Type B pancreatic cell (in vitro differentiated cells): Measurements from ENCODE around the gene ODF2. TPM values are rescaled to one million over a fixed set of nuclear protein-coding genes. Genes with fewer than 3 reads are reported as not detected.

ENCODE experiments used
- DNase-seq: peaks from one replicate; pipeline ENCODE4 v3.0.0; 2021; ENCODE audit warnings: mixed read lengths; ENCODE audit not compliant: unreplicated experiment; ENCODE audit errors: extremely low spot score
- H3K27ac Mint-ChIP-seq: 2 replicates; pipeline ENCODE4 v1.8.0; 2021; ENCODE audit warnings: mild to moderate bottlenecking, mixed read lengths
- H3K27me3 Mint-ChIP-seq: 2 replicates; pipeline ENCODE4 v1.8.0; 2021; ENCODE audit warnings: mixed read lengths
- H3K36me3 Mint-ChIP-seq: 2 replicates; pipeline ENCODE4 v1.8.0; 2021; ENCODE audit warnings: mixed read lengths
- H3K4me1 Mint-ChIP-seq: one replicate; pipeline ENCODE4 v1.8.0; 2021; ENCODE audit warnings: mixed read lengths; ENCODE audit not compliant: unreplicated experiment
- H3K4me3 Mint-ChIP-seq: 2 replicates; pipeline ENCODE4 v1.8.0; 2021; ENCODE audit warnings: mild to moderate bottlenecking, mixed read lengths
- H3K9me3 Mint-ChIP-seq: 2 replicates; pipeline ENCODE4 v1.8.0; 2021; ENCODE audit warnings: mixed read lengths
- CTCF ChIP-seq: fragments of 200-600 bp; sonication (generic); conservative IDR thresholded peaks from 2 replicates; pipeline ENCODE4 v1.5.0; 2021; ENCODE audit warnings: antibody characterized with exemption, mild to moderate bottlenecking
- total RNA-seq: library from RNA; stranded (reverse); gene quantifications from 2 replicates; pipeline ENCODE4 v1.2.1, GENCODE V29; 2021; ENCODE audit warnings: low replicate concordance

Gene ODF2
- total RNA-seq, 1 donor from 2014 or later, result 59.1 TPM

GRCh38 chr9:128512820-128513219 lies 57.0 kb downstream of the ODF2 start:
- TF ChIP-seq CTCF, result no peak
- Mint-ChIP-seq H3K36me3 (peaks cover 15% of the 10 kb centered on the region), H3K27ac (no peak overlapping the region), H3K9me3 (no peaks in the 10 kb centered on the region), H3K4me3 (no peak overlapping the region), H3K27me3 (no peaks in the 10 kb centered on the region), H3K4me1 (no peaks in the 10 kb centered on the region)
- DNase-seq, result no peak

- Mint-ChIP-seq H3K36me3 (peaks cover 31% of the 10 kb centered on the region), H3K4me1 (peaks cover 11% of the 10 kb centered on the region), H3K9me3 (no peaks in the 10 kb centered on the region), H3K4me3 (no peak overlapping the region), H3K27ac (no peak overlapping the region), H3K27me3 (no peaks in the 10 kb centered on the region)
- DNase-seq, result no peak
- no peak for TF ChIP-seq CTCF
These were observed 66.2 kb downstream of the ODF2 start for GRCh38 chr9:128521956-128522355.

- H3K4me1 Mint-ChIP-seq, result peaks cover 11% of the 10 kb centered on the region
- H3K27ac Mint-ChIP-seq, result no peak overlapping the region
- H3K4me3 Mint-ChIP-seq, result no peak overlapping the region
- DNase-seq, result no peak
- H3K9me3 Mint-ChIP-seq, result no peaks in the 10 kb centered on the region
- TF ChIP-seq CTCF, result no peak
- peaks cover 20% of the 10 kb centered on the region for H3K36me3 Mint-ChIP-seq
- no peaks in the 10 kb centered on the region for H3K27me3 Mint-ChIP-seq
These were observed 67.6 kb downstream of the ODF2 start for GRCh38 chr9:128523199-128523925.

GRCh38 chr9:128526720-128527119 lies 70.9 kb downstream of the ODF2 start:
- no peak for TF ChIP-seq CTCF
- Mint-ChIP-seq H3K9me3 (no peaks in the 10 kb centered on the region), H3K27ac (peak overlapping the region; percentile 61), H3K27me3 (no peaks in the 10 kb centered on the region), H3K4me1 (peaks cover 11% of the 10 kb centered on the region), H3K4me3 (no peak overlapping the region), H3K36me3 (peaks cover 18% of the 10 kb centered on the region)
- DNase-seq, result no peak

GRCh38 chr9:128528445-128529160 lies 72.8 kb downstream of the ODF2 start:
- Mint-ChIP-seq H3K4me1 (peaks cover under 1% of the 10 kb centered on the region), H3K36me3 (peaks cover 20% of the 10 kb centered on the region), H3K27ac (no peak overlapping the region), H3K27me3 (no peaks in the 10 kb centered on the region), H3K4me3 (no peak overlapping the region), H3K9me3 (no peaks in the 10 kb centered on the region)
- TF ChIP-seq CTCF, result no peak
- DNase-seq, result no peak
